HG02970 (cell line): ENCODE measurements around the gene C11orf71.
A peak's percentile ranks its signal among the peaks of the same experiment; 100 is the strongest.

Experiments
- ATAC-seq: cut with Tn5 transposase; IDR thresholded peaks from one replicate; pipeline ENCODE4 v1.9.1; 2021; ENCODE audit warnings: mild to moderate bottlenecking, moderate library complexity, moderate number of reproducible peaks; ENCODE audit not compliant: unreplicated experiment, low FRiP score

Gene C11orf71

GRCh38 chr11:114400216-114400914, at the start of gene C11orf71, which contains the start of gene RBM7:
Gene C11orf71 (minus strand): TSS chr11:114400511. CDS start chr11:114400331, 180 bp downstream.
Gene RBM7 (plus strand): TSS chr11:114400666. CDS start chr11:114400672, 6 bp downstream.
- ATAC-seq: peak; percentile 98

GRCh38 chr11:114449845-114450244, 49.5 kb upstream of the C11orf71 start:
- no peak for ATAC-seq

- no peak for ATAC-seq
These were observed 48.6 kb upstream of the C11orf71 start for GRCh38 chr11:114448749-114449482.

GRCh38 chr11:114447892-114448291, 47.6 kb upstream of the C11orf71 start:
- ATAC-seq: no peak

GRCh38 chr11:114447444-114447843, 47.1 kb upstream of the C11orf71 start:
- no peak for ATAC-seq

- no peak for ATAC-seq
These were observed 42.2 kb upstream of the C11orf71 start for GRCh38 chr11:114442536-114442935.

GRCh38 chr11:114441921-114442320, 41.6 kb upstream of the C11orf71 start:
- ATAC-seq: no peak

- no peak for ATAC-seq
These were observed 40.9 kb upstream of the C11orf71 start for GRCh38 chr11:114440971-114441763.

- ATAC-seq: no peak
These were observed 40.0 kb upstream of the C11orf71 start for GRCh38 chr11:114440121-114440860.

GRCh38 chr11:114439229-114440120, 39.2 kb upstream of the C11orf71 start, which contains the start of gene REXO2:
Gene REXO2 (plus strand): TSS chr11:114439467. CDS start chr11:114439529, 62 bp downstream.
- ATAC-seq: peak; percentile 99

GRCh38 chr11:114438303-114438702, 38.0 kb upstream of the C11orf71 start:
- ATAC-seq: no peak

GRCh38 chr11:114433376-114433775, 33.1 kb upstream of the C11orf71 start:
- no peak for ATAC-seq

GRCh38 chr11:114432893-114433292, 32.6 kb upstream of the C11orf71 start:
- no peak for ATAC-seq

GRCh38 chr11:114430290-114430689, 30.0 kb upstream of the C11orf71 start:
- no peak for ATAC-seq

GRCh38 chr11:114426280-114426679, 26.0 kb upstream of the C11orf71 start:
- ATAC-seq: no peak

- no peak for ATAC-seq
These were observed 16.2 kb upstream of the C11orf71 start for GRCh38 chr11:114416441-114416961.

GRCh38 chr11:114413958-114414357, 13.6 kb upstream of the C11orf71 start:
- no peak for ATAC-seq

- ATAC-seq: no peak
These were observed 12.6 kb upstream of the C11orf71 start for GRCh38 chr11:114412946-114413345.

- ATAC-seq: no peak
These were observed 1.0 kb upstream of the C11orf71 start for GRCh38 chr11:114401311-114401710.
